Nephron progenitor cell (in vitro differentiated cells): ENCODE measurements around the gene KRCC1.
A peak's percentile ranks its signal among the peaks of the same experiment; 100 is the strongest.

ENCODE experiments used
- DNase-seq: peaks from one replicate; pipeline ENCODE4 v3.0.0; 2021
- H3K27ac Mint-ChIP-seq: 2 replicates; pipeline ENCODE4 v1.8.0; 2021; ENCODE audit warnings: mild to moderate bottlenecking, moderate library complexity, mixed read lengths
- H3K27me3 Mint-ChIP-seq: 2 replicates; pipeline ENCODE4 v1.8.0; 2021; ENCODE audit warnings: mild to moderate bottlenecking, low read depth, mixed read lengths; ENCODE audit not compliant: poor library complexity
- H3K36me3 Mint-ChIP-seq: 2 replicates; pipeline ENCODE4 v1.8.0; 2021; ENCODE audit warnings: low read depth, mixed read lengths
- H3K4me1 Mint-ChIP-seq: 2 replicates; pipeline ENCODE4 v1.8.0; 2021; ENCODE audit warnings: mixed read lengths
- H3K4me3 Mint-ChIP-seq: 2 replicates; pipeline ENCODE4 v1.8.0; 2021; ENCODE audit warnings: mild to moderate bottlenecking, moderate library complexity, mixed read lengths
- H3K9me3 Mint-ChIP-seq: 2 replicates; pipeline ENCODE4 v1.8.0; 2021; ENCODE audit warnings: mild to moderate bottlenecking, moderate library complexity, mixed read lengths
- CTCF ChIP-seq: fragments of 200-600 bp; sonication (generic); IDR thresholded peaks from 2 replicates; pipeline ENCODE4 v1.5.0; 2021; ENCODE audit warnings: antibody characterized with exemption

The KRCC1 gene

GRCh38 chr2:88057437-88057844 is 1.9 kb upstream of the KRCC1 start:
- Mint-ChIP-seq H3K27ac (no peak overlapping the region), H3K4me3 (no peak overlapping the region), H3K9me3 (no peaks in the 10 kb centered on the region), H3K4me1 (peaks cover 45% of the 10 kb centered on the region), H3K27me3 (peaks cover 12% of the 10 kb centered on the region), H3K36me3 (peaks cover 13% of the 10 kb centered on the region)
- no peak for DNase-seq
- no peak for TF ChIP-seq CTCF

GRCh38 chr2:88054782-88055370 is 707 bp downstream of the KRCC1 start:
- Mint-ChIP-seq H3K4me1 (peaks cover 40% of the 10 kb centered on the region), H3K36me3 (peaks cover 30% of the 10 kb centered on the region), H3K4me3 (peak overlapping the region; percentile 97), H3K9me3 (no peaks in the 10 kb centered on the region), H3K27ac (peak overlapping the region; percentile 88), H3K27me3 (peaks cover 12% of the 10 kb centered on the region)
- no peak for TF ChIP-seq CTCF
- DNase-seq: no peak

- H3K9me3 Mint-ChIP-seq: no peaks in the 10 kb centered on the region
- H3K4me3 Mint-ChIP-seq: peak overlapping the region; percentile 97
- DNase-seq: no peak
- no peak for TF ChIP-seq CTCF
- H3K27me3 Mint-ChIP-seq: peaks cover 12% of the 10 kb centered on the region
- H3K27ac Mint-ChIP-seq: peak overlapping the region; percentile 4
- H3K36me3 Mint-ChIP-seq: peaks cover 33% of the 10 kb centered on the region
- peaks cover 40% of the 10 kb centered on the region for H3K4me1 Mint-ChIP-seq
Measured at GRCh38 chr2:88053934-88054781, 1.4 kb downstream of the KRCC1 start.

GRCh38 chr2:88053296-88053695 is 2.3 kb downstream of the KRCC1 start:
- Mint-ChIP-seq H3K9me3 (no peaks in the 10 kb centered on the region), H3K4me3 (peak overlapping the region; percentile 97)
- TF ChIP-seq CTCF: no peak

GRCh38 chr2:88051792-88052191 is 3.8 kb downstream of the KRCC1 start:
- no peak for TF ChIP-seq CTCF
- Mint-ChIP-seq H3K27ac (no peak overlapping the region), H3K27me3 (peaks cover 3% of the 10 kb centered on the region), H3K36me3 (peaks cover 38% of the 10 kb centered on the region), H3K4me1 (peaks cover 35% of the 10 kb centered on the region), H3K9me3 (no peaks in the 10 kb centered on the region), H3K4me3 (no peak overlapping the region)
- no peak for DNase-seq

More at GRCh38 chr2:88053296-88053695, 2.3 kb downstream of the KRCC1 start:
- Mint-ChIP-seq H3K27me3 (peaks cover 8% of the 10 kb centered on the region), H3K4me1 (peaks cover 40% of the 10 kb centered on the region), H3K27ac (peak overlapping the region; percentile 4), H3K36me3 (peaks cover 37% of the 10 kb centered on the region)
- DNase-seq: no peak
